ENCODE data around the gene DAAM2. TPM values are rescaled to one million over a fixed set of nuclear protein-coding genes. Genes with fewer than 3 reads are reported as not detected.

DAAM2 gene
- total and polyA plus RNA-seq, 9 of the 15 experiments (the other 6 are each of a cell fraction or from before 2014, with no cell fraction given) = 0.01 to 0.07 TPM; not detected in 7

- H2AFZ ChIP-seq (ENCODE audit: low read depth, low read length) = no peak overlapping the region
- TF ChIP-seq HMG20A (CRISPR knock-in tag; conservative IDR thresholded peaks at IDR 0.05) (no peak), TFAM (CRISPR knock-in tag; conservative IDR thresholded peaks at IDR 0.05) (no peak), DMBX1 (CRISPR knock-in tag; IDR thresholded peaks at IDR 0.05; ENCODE audit: borderline replicate concordance) (no peak), SLC30A9 (CRISPR knock-in tag; IDR thresholded peaks at IDR 0.05) (no peak), ZNF518B (CRISPR knock-in tag; IDR thresholded peaks at IDR 0.05) (no peak), ZNF318 (IDR thresholded peaks at IDR 0.05; ENCODE audit: borderline replicate concordance in 1 of 2, low read depth in 1 of 2) (no peak), TARDBP (IDR thresholded peaks at IDR 0.05) (no peak), ZNF395 (CRISPR knock-in tag; IDR thresholded peaks at IDR 0.05) (no peak)
Observed at GRCh38 chr6:39803872-39804271, 11.7 kb downstream of the DAAM2 start.

More at GRCh38 chr6:39803872-39804271, 11.7 kb downstream of the DAAM2 start:
- CTCF ChIA-PET (ENCODE audit: low intra/inter-chr PET ratio) = no interaction called here
- DNase-seq (ENCODE audit: extremely low read depth in 1 of 4, low spot score in 3 of 4) = no peak
- no peak overlapping the region for H3K27ac ChIP-seq (ENCODE audit: extremely low read depth, low read depth, low read length)
- no peak for ATAC-seq
- no peaks in the 10 kb centered on the region; the same call in 1 of the 2 replicates for H4K20me1 ChIP-seq (replicated peaks; ENCODE audit: control insufficient read depth, insufficient read depth, low read length)
- intact Hi-C loops (cut with micrococcal nuclease) (no loop called here), in situ Hi-C loops (cut with MboI) (no loop called here)
- H3K4me3 ChIP-seq = no peak overlapping the region
- peaks cover 6 to 26% of the 10 kb centered on the region in 2 experiments; a peak in 3 of 5 replicates for H3K27me3 ChIP-seq (ENCODE audit: control insufficient read depth in 2 of 2, insufficient read depth in 2 of 2, low read length in 2 of 2)
- H3K4me1 ChIP-seq (replicated peaks in 1 of 2; ENCODE audit: control insufficient read depth in 2 of 2, insufficient read depth in 2 of 2, low read length in 2 of 2) = no peaks in the 10 kb centered on the region
- no peaks in the 10 kb centered on the region for H3K36me3 ChIP-seq (ENCODE audit: control insufficient read depth, insufficient read depth, low read length)
- no TSS peak for BruUV-seq (replicated peaks)
- no peaks in the 10 kb centered on the region for H3K79me2 ChIP-seq (ENCODE audit: control insufficient read depth, insufficient read depth, low read length)
- no peak overlapping the region for H3K9ac ChIP-seq (ENCODE audit: insufficient read depth in 1 of 2, low read depth in 2 of 2, low read length in 2 of 2)
- no peaks in the 10 kb centered on the region for H3K9me3 ChIP-seq (replicated peaks; ENCODE audit: control insufficient read depth, insufficient read depth, low read depth, low read length)
- 0% methylated on average over 3 of the region's 3 CpGs for WGBS (ENCODE audit: insufficient coverage, low coverage, missing lambda C conversion rate)
- no peaks in the 10 kb centered on the region for H3K9me1 ChIP-seq (ENCODE audit: control insufficient read depth, insufficient read depth, low read length)
- POLR2A ChIA-PET = no interaction called here
- no peak overlapping the region for H3K4me2 ChIP-seq (ENCODE audit: insufficient read depth, low read length)
- FAIRE-seq = no peak
